ENCODE data around the gene RBFOX2. TPM values are rescaled to one million over a fixed set of nuclear protein-coding genes. Genes with fewer than 3 reads are reported as not detected.

The RBFOX2 gene
- total RNA-seq, 1 experiment from 2014 or later = 81.1 TPM

GRCh38 chr22:35991168-35991567, 37.5 kb downstream of the RBFOX2 start:
- no peaks in the 10 kb centered on the region for H3K36me3 ChIP-seq (ENCODE audit: control insufficient read depth, insufficient read depth, low read length)
- ChIA-PET CTCF (no interaction called here), POLR2A (no interaction called here)
- no peaks in the 10 kb centered on the region for H3K27me3 ChIP-seq (ENCODE audit: control insufficient read depth, insufficient read depth, low read length)
- DNase-seq (ENCODE audit: low read depth, low spot score) (no peak), ATAC-seq (no peak)
- no TSS peak for BruUV-seq (replicated peaks)
- intact Hi-C loops (cut with micrococcal nuclease; ENCODE audit: unreplicated experiment) = no loop called here
- H3K4me1 ChIP-seq (ENCODE audit: control insufficient read depth, insufficient read depth, low read length) = peaks cover 6% of the 10 kb centered on the region; the same call in 1 of the 2 replicates
- H3K4me3 ChIP-seq (ENCODE audit: low read depth in 2 of 2, low read length in 2 of 2) = no peak overlapping the region
- TF ChIP-seq REST (IDR thresholded peaks at IDR 0.05; ENCODE audit: insufficient read depth in 1 of 2, low read depth in 2 of 2, low read length in 1 of 2) (no peak), SIN3A (IDR thresholded peaks at IDR 0.05; ENCODE audit: borderline replicate concordance, insufficient read depth, low read depth, low read length) (no peak), TCF7L2 (IDR thresholded peaks at IDR 0.05; ENCODE audit: low read depth, low read length) (no peak)
- in situ Hi-C loops (cut with HindIII; ENCODE audit: low pct_unique_long_range_greater_than_20kb, low sequenced_read_pairs) = no loop called here
- H3K9me3 ChIP-seq (ENCODE audit: control insufficient read depth, insufficient read depth, low read depth, low read length) = no peaks in the 10 kb centered on the region
- H3K27ac ChIP-seq (ENCODE audit: low read length) = no peak overlapping the region

- POLR2A ChIA-PET = no interaction called here
- H3K4me3 ChIP-seq (ENCODE audit: low read depth in 2 of 2, low read length in 2 of 2) = no peak overlapping the region
- no peak for DNase-seq (ENCODE audit: low read depth, low spot score)
- CTCF ChIA-PET = no interaction called here
- no TSS peak for BruUV-seq (replicated peaks)
- ATAC-seq = no peak
- intact Hi-C loops (cut with micrococcal nuclease; ENCODE audit: unreplicated experiment) (no loop called here), in situ Hi-C loops (cut with HindIII; ENCODE audit: low pct_unique_long_range_greater_than_20kb, low sequenced_read_pairs) (no loop called here)
- H3K9me3 ChIP-seq (ENCODE audit: control insufficient read depth, insufficient read depth, low read depth, low read length) = no peaks in the 10 kb centered on the region
- no peaks in the 10 kb centered on the region for H3K36me3 ChIP-seq (ENCODE audit: control insufficient read depth, insufficient read depth, low read length)
- no peak overlapping the region for H3K27ac ChIP-seq (ENCODE audit: low read length)
- H3K27me3 ChIP-seq (ENCODE audit: control insufficient read depth, insufficient read depth, low read length) = no peaks in the 10 kb centered on the region
- H3K4me1 ChIP-seq (ENCODE audit: control insufficient read depth, insufficient read depth, low read length) = no peaks in the 10 kb centered on the region; the same call in 1 of the 2 replicates
- TF ChIP-seq POLR2AphosphoS5 (IDR thresholded peaks at IDR 0.05; ENCODE audit: low read depth, low read length) = no peak
- no peak for TF ChIP-seq REST (IDR thresholded peaks at IDR 0.05; ENCODE audit: insufficient read depth in 1 of 2, low read depth in 2 of 2, low read length in 1 of 2)
- no peak for TF ChIP-seq TCF7L2 (IDR thresholded peaks at IDR 0.05; ENCODE audit: low read depth, low read length)
- TF ChIP-seq CTCF (IDR thresholded peaks at IDR 0.05) = no peak
- no peak for TF ChIP-seq SIN3A (IDR thresholded peaks at IDR 0.05; ENCODE audit: borderline replicate concordance, insufficient read depth, low read depth, low read length)
Measured at GRCh38 chr22:35988030-35988429, 40.6 kb downstream of the RBFOX2 start.

Data from Panc1 (cell line).